Large intestine (tissue), 3 donors: Measurements from ENCODE around the gene RAI1. TPM values are rescaled to one million over a fixed set of nuclear protein-coding genes. Genes with fewer than 3 reads are reported as not detected.
A peak's percentile ranks its signal among the peaks of the same experiment; 100 is the strongest.

Source experiments
- DNase-seq, 2 donors: peaks; one replicate each; pipeline versions ENCODE4 v3.0.0 to v3.0.0-alpha.2; 2013
- H3K27ac ChIP-seq: one replicate; pipeline ENCODE4 v1.5.1; 2013; ENCODE audit warnings: low read length
- H3K27me3 ChIP-seq: 2 replicates; pipeline ENCODE4 v1.6.1; 2013; ENCODE audit warnings: low read length; ENCODE audit not compliant: control insufficient read depth, insufficient read depth
- H3K36me3 ChIP-seq: 2 replicates; pipeline ENCODE4 v1.6.1; 2013; ENCODE audit warnings: low read length; ENCODE audit not compliant: control insufficient read depth, insufficient read depth
- H3K4me1 ChIP-seq: one replicate; pipeline ENCODE4 v1.6.1; 2013; ENCODE audit warnings: low read length; ENCODE audit not compliant: control insufficient read depth, insufficient read depth
- H3K4me3 ChIP-seq: one replicate; pipeline ENCODE4 v1.5.1; 2013; ENCODE audit warnings: low read length
- H3K9me3 ChIP-seq: one replicate; pipeline ENCODE4 v1.6.1; 2013; ENCODE audit warnings: mild to moderate bottlenecking, low read depth, low read length, moderate library complexity; ENCODE audit not compliant: control insufficient read depth
- WGBS: methylation state at CpG from one replicate; pipeline ENCODE4 v1.1.5; 2013; ENCODE audit warnings: low lambda C conversion rate; ENCODE audit not compliant: insufficient coverage; 5-methylcytosine and 5-hydroxymethylcytosine counted together
- polyA plus RNA-seq: library from polyadenylated mRNA; unstranded; fragments of 120-200 nt; gene quantifications from one replicate; pipeline ENCODE4 v1.2.1, GENCODE V29; 2013

Gene RAI1
- polyA plus RNA-seq, 1 donor, result 26.2 TPM

DNA sequence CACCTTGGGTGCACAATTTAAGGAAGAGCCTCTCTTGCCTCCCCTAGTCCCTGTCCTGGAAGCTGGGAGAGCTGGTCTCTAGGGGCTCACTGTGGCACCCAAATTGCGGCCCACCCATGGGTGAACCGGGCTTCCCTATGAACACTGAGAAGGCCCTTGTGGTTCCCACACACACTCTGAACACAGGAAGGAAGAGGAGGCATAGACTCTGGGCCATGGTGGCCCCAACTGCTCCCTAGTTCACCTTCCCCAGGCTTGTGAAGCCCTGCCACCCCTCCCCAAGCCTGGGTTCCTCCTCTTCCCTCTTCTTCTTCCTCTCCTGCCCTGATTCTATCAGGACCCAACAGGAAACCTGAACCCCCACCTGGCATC, 145.1 kb downstream of the RAI1 start:
- H3K4me1 ChIP-seq, result peaks cover 58% of the 10 kb centered on the region
- no peaks in the 10 kb centered on the region for H3K9me3 ChIP-seq
- WGBS, result no CpG with 5 or more reads among the region's 2 CpGs
- H3K4me3 ChIP-seq, result no peak overlapping the region
- peak overlapping the region; percentile 91 for H3K27ac ChIP-seq
- H3K36me3 ChIP-seq, result peaks cover 13% of the 10 kb centered on the region
- H3K27me3 ChIP-seq, result no peaks in the 10 kb centered on the region
- no peak for DNase-seq

DNA sequence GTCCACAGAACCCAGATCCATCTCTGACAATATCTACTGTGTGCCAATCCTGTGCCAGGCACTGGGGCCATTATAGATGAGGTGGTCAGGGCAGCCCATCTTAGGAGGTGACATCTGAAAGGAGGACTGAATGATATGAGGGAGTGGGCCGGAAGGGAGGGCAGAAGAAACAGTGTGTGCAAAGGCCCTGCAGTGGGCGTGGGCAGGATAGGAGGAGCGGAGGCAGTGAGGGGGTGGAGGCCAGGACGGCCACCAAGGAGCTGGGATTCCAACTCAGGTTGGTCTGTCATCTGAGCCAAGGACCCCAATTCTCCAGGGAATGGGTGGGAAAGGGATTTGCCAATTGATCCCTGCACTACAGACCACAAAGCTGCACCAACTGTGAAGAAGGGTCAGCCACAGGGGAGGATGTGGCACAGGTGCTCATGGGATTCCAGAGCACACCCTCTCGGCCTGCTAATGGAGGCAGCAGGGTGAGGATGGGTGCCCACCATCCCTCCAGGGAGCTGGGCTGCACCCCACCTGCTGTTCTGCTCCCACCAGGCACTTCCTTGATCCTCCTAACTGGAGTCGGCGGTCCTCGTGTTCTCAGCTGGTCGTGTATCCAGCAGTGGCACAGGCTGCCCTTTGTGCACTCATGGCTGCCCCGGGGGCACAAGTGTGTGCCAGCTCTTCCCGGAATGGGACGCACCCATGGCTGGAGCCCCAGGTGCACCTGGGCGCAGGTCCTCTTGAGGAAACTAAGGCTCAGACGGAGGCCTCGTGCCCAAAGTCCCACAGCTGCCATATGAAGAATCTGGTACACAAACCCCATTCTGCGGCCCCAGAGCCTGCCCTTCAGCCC, 145.9 kb downstream of the RAI1 start:
- Histone ChIP-seq H3K9me3 (no peaks in the 10 kb centered on the region), H3K4me3 (no peak overlapping the region), H3K27ac (peak overlapping the region; percentile 91), H3K4me1 (peaks cover 56% of the 10 kb centered on the region), H3K36me3 (peaks cover 20% of the 10 kb centered on the region), H3K27me3 (no peaks in the 10 kb centered on the region)
- no CpG with 5 or more reads among the region's 16 CpGs for WGBS
- no peak for DNase-seq

DNA sequence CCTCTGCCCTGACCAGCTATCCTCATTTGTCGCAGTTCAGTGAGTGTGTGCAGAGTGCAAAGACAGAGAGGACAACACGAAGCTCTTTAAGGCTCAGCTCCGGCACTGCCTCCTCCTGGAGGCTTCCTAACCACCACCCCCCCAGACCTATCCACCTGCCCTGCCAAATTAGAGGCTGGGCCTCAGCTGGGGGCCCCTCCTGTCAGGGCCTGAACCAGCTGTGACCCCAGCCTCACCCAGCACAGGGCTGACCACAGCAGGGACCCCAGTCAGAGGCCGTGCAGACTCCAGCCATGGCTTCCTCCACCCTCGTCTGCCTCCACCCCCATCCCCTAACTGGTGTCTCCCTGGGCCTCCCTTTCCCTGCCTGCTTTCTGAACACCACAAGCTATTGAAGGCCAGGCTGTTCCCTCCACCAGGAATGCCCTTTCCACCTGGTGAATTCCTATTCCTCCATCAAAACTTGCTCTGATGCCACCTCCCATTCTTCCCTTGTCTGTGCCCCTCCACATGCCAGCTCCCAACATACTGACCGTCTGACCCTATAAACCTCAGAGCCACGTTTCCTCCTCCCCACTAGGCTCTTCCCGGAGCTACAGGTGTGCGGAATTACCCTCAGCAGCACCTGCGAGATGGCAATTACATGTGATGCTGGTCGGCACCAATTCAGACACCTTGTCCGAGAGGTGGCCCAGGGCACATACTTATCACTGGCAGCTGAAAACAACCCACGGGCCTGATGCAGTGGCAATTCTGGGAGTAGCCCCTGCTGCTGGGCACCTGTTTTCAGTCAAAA, 146.8 kb downstream of the RAI1 start:
- H3K36me3 ChIP-seq, result peaks cover 22% of the 10 kb centered on the region
- no peak overlapping the region for H3K27ac ChIP-seq
- H3K4me3 ChIP-seq, result no peak overlapping the region
- no peaks in the 10 kb centered on the region for H3K9me3 ChIP-seq
- no CpG with 5 or more reads among the region's 13 CpGs for WGBS
- H3K4me1 ChIP-seq, result peaks cover 51% of the 10 kb centered on the region
- no peak for DNase-seq
- H3K27me3 ChIP-seq, result no peaks in the 10 kb centered on the region

DNA sequence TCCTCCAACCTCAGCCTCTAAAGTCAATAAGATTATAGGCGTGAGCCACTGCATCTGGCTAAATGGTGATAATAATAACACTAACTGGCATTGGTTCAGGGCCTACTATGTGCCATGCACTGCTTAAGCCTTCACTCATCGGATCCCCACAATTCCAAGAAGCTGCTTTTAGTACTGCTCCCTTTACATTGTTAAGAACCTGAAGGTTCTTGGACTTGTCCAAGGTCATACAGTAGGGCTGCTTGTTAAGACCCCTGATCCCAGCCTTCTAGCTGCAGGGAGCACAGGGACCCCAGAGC, 149.0 kb downstream of the RAI1 start:
- peaks cover 42% of the 10 kb centered on the region for H3K4me1 ChIP-seq

DNA sequence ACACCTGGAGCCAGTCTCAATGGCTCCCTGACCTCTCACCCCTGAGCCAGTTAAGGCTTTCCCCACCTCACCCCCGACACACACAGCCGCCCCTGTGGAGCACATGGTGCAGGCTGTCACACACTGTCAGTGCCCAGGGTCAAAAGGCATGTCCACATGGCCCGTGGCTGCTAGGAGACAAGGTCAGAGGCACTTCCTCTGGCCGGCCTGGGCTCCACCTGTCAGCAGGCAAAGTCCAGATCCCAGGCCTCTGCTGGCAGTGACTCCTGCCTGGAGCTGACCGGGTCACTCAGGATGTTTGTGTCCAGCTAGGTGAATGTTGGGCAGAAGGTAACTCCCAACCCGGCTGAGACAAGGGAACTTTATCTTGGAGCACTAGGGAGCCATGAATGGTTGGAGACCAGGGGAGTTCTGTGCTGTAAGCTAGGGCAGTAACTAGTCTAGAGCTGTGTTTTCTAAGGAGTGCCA, 149.5 kb downstream of the RAI1 start:
- no peak overlapping the region for H3K4me3 ChIP-seq
- no peaks in the 10 kb centered on the region for H3K9me3 ChIP-seq
- no peaks in the 10 kb centered on the region for H3K27me3 ChIP-seq
- no CpG with 5 or more reads among the region's 6 CpGs for WGBS
- peaks cover 22% of the 10 kb centered on the region for H3K36me3 ChIP-seq
- H3K4me1 ChIP-seq, result peaks cover 42% of the 10 kb centered on the region
- peak in 1 of 2 donors; percentile 70 for DNase-seq
- H3K27ac ChIP-seq, result peak overlapping the region; percentile 39

More for the DNA sequence above, 149.0 kb downstream of the RAI1 start:
- WGBS, result no CpG with 5 or more reads among the region's 2 CpGs
- Histone ChIP-seq H3K27ac (peak overlapping the region; percentile 33), H3K36me3 (peaks cover 22% of the 10 kb centered on the region), H3K9me3 (no peaks in the 10 kb centered on the region), H3K4me3 (no peak overlapping the region), H3K27me3 (no peaks in the 10 kb centered on the region)
- DNase-seq, result no peak

DNA sequence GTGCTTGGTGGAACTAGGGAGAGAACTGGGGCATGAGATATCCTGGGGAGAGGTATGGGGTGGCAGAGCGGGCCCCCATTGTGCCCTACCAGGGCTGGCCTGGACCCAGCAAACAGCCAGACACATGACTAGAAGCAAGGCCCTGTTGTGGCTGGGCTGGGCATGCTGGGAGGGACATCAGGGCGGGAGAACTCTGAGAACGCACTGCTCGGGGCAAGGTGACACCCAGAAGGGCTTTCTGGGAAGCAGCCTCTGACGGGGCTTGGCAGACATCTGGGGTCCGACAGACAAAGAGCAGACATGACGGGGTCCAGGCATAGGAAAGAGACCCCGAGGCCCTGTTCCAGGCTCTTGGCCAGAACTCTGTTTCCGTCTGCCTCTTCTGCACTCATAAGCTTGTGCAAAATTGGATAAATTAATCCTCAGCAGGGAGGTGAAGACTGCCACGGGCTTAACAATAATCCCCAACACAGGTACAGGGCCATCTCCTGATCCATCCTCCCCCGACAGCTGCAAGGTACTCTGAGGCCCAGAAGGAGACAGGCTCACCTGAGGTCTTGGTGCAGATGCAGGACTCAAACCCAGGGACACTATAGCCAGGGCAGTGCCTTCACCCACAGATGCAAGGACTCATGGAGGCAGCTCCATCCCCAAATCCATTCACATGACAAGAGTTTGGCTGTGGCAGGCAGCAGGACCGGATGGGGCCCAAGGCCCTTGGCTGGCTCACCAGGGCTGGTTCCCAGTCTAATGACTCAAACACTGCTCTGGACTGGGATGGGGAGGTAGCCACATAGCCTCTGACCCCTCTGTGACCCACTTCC, 150.2 kb downstream of the RAI1 start:
- Histone ChIP-seq H3K27me3 (no peaks in the 10 kb centered on the region), H3K27ac (peak overlapping the region; percentile 39), H3K9me3 (no peaks in the 10 kb centered on the region), H3K4me1 (peaks cover 38% of the 10 kb centered on the region), H3K36me3 (peaks cover 22% of the 10 kb centered on the region), H3K4me3 (no peak overlapping the region)
- no CpG with 5 or more reads among the region's 12 CpGs for WGBS
- peak in 1 of 2 donors; percentile 40 for DNase-seq

DNA sequence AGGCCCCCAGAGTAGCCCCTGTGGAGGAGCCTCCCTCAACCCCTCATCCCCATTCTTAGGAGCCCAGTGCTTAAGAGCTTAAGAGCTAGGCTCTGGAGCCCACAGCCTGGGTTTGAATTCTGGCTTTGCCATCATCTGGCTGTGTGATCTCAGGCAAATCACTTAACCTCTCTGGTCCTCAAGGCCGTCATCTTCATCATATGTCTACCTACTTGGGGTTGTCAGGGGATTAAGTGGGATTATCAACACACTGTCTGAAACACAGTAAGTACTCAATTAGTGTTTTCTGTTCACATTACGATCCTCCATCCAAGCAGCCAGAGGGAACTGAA, 150.7 kb downstream of the RAI1 start:
- Histone ChIP-seq H3K27ac (peak overlapping the region; percentile 8), H3K9me3 (peaks cover 2% of the 10 kb centered on the region), H3K4me3 (no peak overlapping the region), H3K4me1 (peaks cover 39% of the 10 kb centered on the region), H3K36me3 (peaks cover 21% of the 10 kb centered on the region), H3K27me3 (no peaks in the 10 kb centered on the region)
- no CpG with 5 or more reads among the region's 2 CpGs for WGBS
- no peak for DNase-seq

DNA sequence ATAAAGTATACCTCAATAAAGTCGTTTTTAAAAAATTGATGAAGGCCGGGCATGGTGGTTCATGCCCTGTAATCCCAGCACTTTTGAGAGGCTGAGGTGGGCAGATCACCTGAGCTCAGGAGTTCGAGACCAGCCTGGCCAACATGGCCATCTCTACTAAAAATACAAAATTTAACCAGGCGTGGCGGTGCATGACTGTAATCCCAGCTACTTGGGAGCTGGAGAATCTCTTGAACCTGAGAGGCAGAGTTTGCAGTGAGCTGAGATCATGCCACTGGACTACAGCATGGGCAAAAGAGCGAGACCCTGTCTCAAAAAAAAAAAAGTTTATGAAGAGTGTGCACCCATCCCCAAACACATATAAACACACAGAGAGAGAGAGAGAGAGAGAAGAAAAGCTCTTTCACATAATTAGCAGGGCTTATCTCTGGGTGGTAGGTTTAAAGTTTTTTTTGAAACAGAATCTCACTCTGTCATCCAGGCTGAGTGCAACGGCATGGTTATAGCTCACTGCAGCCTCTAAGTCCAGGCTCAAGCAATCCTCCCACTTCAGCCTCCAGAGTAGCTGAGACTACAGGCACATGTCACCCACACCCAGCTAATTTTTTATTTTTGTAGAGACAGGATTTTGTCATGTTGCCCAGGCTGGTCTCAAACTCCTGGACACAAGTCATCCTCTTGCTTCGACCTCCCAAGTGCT, 152.6 kb downstream of the RAI1 start:
- no peak overlapping the region for H3K27ac ChIP-seq
- H3K27me3 ChIP-seq, result no peaks in the 10 kb centered on the region
- H3K36me3 ChIP-seq, result peaks cover 13% of the 10 kb centered on the region
- peaks cover 4% of the 10 kb centered on the region for H3K9me3 ChIP-seq
- H3K4me1 ChIP-seq, result peaks cover 56% of the 10 kb centered on the region
- no peak overlapping the region for H3K4me3 ChIP-seq
- WGBS, result no CpG with 5 or more reads among the region's 8 CpGs
- no peak for DNase-seq

DNA sequence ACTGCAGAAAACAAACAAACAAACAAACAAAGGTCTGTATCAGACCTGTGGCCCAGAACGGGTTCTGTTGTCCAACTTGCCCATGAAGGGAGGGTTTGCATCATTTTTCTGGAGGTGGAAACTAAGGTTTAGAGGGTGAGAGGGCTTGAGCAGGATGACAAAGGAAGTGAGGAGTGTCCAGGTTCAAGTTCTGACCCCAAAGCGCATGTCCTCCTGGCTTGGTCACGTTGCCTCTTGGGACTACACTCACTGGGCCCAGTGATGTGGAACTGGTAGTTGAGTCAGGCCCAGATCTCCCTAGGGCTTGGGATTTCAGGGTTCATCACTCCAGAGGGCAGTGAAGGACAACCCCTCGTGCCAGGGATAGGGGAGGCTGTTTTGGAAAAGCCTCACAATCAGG, 153.7 kb downstream of the RAI1 start:
- Histone ChIP-seq H3K27me3 (no peaks in the 10 kb centered on the region), H3K4me3 (no peak overlapping the region), H3K27ac (no peak overlapping the region), H3K36me3 (peaks cover 13% of the 10 kb centered on the region), H3K4me1 (peaks cover 66% of the 10 kb centered on the region), H3K9me3 (peaks cover 4% of the 10 kb centered on the region)
- WGBS, result no CpG with 5 or more reads among the region's 4 CpGs
- no peak for DNase-seq
